Measurements from ENCODE around the gene ATP6V0D1.
A peak's percentile ranks its signal among the peaks of the same experiment; 100 is the strongest.

The ATP6V0D1 gene

GRCh38 chr16:67400901-67401300 is 80.1 kb downstream of the ATP6V0D1 start:
- no peak for DNase-seq

GRCh38 chr16:67399749-67400704 is 80.9 kb downstream of the ATP6V0D1 start:
- DNase-seq, result peak; percentile 74

- no peak for DNase-seq
Observed at GRCh38 chr16:67399218-67399733, 81.7 kb downstream of the ATP6V0D1 start.

GRCh38 chr16:67398546-67399217 is 82.3 kb downstream of the ATP6V0D1 start:
- no peak for DNase-seq

- no peak for DNase-seq
Observed at GRCh38 chr16:67397812-67398545, 83.0 kb downstream of the ATP6V0D1 start.

- DNase-seq, result no peak
Observed at GRCh38 chr16:67397036-67397801, 83.7 kb downstream of the ATP6V0D1 start.

GRCh38 chr16:67396159-67397035 is 84.6 kb downstream of the ATP6V0D1 start:
- peak; percentile 75 for DNase-seq

- DNase-seq, result peak; percentile 51
Observed at GRCh38 chr16:67395458-67396158, 85.3 kb downstream of the ATP6V0D1 start.

- DNase-seq, result no peak
Observed at GRCh38 chr16:67395105-67395457, 85.9 kb downstream of the ATP6V0D1 start.

- no peak for DNase-seq
Observed at GRCh38 chr16:67394155-67395104, 86.5 kb downstream of the ATP6V0D1 start.

- DNase-seq, result no peak
Observed at GRCh38 chr16:67393788-67394154, 87.2 kb downstream of the ATP6V0D1 start.

- DNase-seq, result peak; percentile 29
Observed at GRCh38 chr16:67393111-67393787, 87.7 kb downstream of the ATP6V0D1 start, which contains the start of gene TPPP3. Gene TPPP3 (minus strand): TSS chr16:67393498. CDS start chr16:67391111, 2,387 bp downstream.

- no peak for DNase-seq
Observed at GRCh38 chr16:67392301-67393059, 88.5 kb downstream of the ATP6V0D1 start.

GRCh38 chr16:67391424-67392300 is 89.3 kb downstream of the ATP6V0D1 start:
- no peak for DNase-seq

GRCh38 chr16:67390816-67391423 is 90.0 kb downstream of the ATP6V0D1 start:
- no peak for DNase-seq

Measured in DMS 273 treated with DMSO at 0.1 percent for 48 hours (cell line).